ENCODE measurements around the gene RPP14. TPM values are rescaled to one million over a fixed set of nuclear protein-coding genes. Genes with fewer than 3 reads are reported as not detected.
"Not testable (repeated sequence)": the region's sequence is repeated elsewhere in the genome, so short reads cannot be mapped to it uniquely, and the experiment has no call there.

Gene RPP14
- total RNA-seq, 1 experiment from 2014 or later, result 13.2 TPM

DNA sequence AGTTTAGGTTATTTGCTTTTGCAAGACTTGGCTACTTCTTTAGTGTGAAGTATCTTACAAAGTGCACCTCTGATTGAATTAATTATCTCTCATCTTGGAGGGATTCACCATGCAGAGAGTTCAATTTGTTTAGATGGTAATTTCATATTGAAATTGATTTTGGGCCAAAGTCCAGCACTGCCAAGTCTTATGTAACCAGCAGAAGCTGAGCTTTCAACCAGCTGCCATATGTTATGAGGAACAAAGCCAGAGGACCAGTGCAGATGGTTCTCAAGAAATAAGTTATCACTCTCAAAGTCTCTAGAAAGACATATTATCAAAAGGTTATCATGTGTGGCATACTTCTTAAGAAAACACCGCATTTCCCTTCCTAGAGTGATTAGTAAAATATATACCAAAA lies 39.5 kb upstream of the RPP14 start:
- no peak overlapping the region for H3K4me3 ChIP-seq
- POLR2A ChIA-PET (ENCODE audit: unreplicated experiment), result no interaction called here

DNA sequence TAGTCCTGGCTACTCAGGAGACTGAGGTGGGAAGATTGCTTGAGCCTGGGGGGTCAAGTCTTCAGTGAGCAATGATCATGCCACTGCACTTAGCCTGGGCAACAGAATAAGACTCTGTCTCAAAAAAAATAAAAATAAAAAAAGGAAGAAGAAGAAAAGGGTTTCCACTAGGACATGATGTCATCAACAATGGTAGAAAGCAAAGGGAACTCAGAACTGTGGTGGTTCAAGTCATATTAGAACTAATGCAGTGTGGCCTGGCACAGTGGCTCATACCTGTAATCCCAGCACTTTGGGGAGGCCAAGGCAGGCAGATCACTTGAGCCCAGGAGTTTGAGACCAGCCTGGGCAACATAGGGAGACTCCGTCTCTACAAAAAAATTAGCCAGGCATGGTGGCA lies 38.5 kb upstream of the RPP14 start:
- H3K4me2 ChIP-seq; H3K4me1 ChIP-seq (replicated peaks; ENCODE audit: insufficient read depth); H2AFZ ChIP-seq; H3K36me3 ChIP-seq (ENCODE audit: low read depth); H3K27me3 ChIP-seq (ENCODE audit: insufficient read depth, low read depth); H3K79me2 ChIP-seq (ENCODE audit: low read depth); H3K9me2 ChIP-seq (ENCODE audit: insufficient read depth); DNase-seq; H3F3A ChIP-seq (ENCODE audit: insufficient read depth, low read depth); H3K9me3 ChIP-seq (ENCODE audit: insufficient read depth, low read depth); CTCF ChIA-PET; H3K27ac ChIP-seq; intact Hi-C loops (cut with micrococcal nuclease; ENCODE audit: unreplicated experiment); H3K4me3 ChIP-seq; POLR2A ChIA-PET (ENCODE audit: unreplicated experiment); BruUV-seq (replicated peaks); H4K20me1 ChIP-seq (ENCODE audit: insufficient read depth): not testable (repeated sequence)

More for the DNA sequence above, 39.5 kb upstream of the RPP14 start:
- no peaks in the 10 kb centered on the region for H3K4me1 ChIP-seq (replicated peaks; ENCODE audit: insufficient read depth)
- no TSS peak for BruUV-seq (replicated peaks)
- no peaks in the 10 kb centered on the region for H3K27me3 ChIP-seq (ENCODE audit: insufficient read depth, low read depth)
- no peak overlapping the region for H2AFZ ChIP-seq
- no peaks in the 10 kb centered on the region for H3K36me3 ChIP-seq (ENCODE audit: low read depth)
- DNase-seq, result no peak
- 0 out of 2 replicates have a peak, but pooled peaks cover 4% of the 10 kb centered on the region for H3K79me2 ChIP-seq (ENCODE audit: low read depth)
- H3F3A ChIP-seq (ENCODE audit: insufficient read depth, low read depth), result no peaks in the 10 kb centered on the region; the same call in 1 of the 2 replicates
- H4K20me1 ChIP-seq (ENCODE audit: insufficient read depth), result 0 out of 2 replicates have a peak, but pooled peaks cover 4% of the 10 kb centered on the region
- CTCF ChIA-PET, result no interaction called here
- H3K27ac ChIP-seq, result no peak overlapping the region
- no peaks in the 10 kb centered on the region for H3K9me2 ChIP-seq (ENCODE audit: insufficient read depth)
- no peaks in the 10 kb centered on the region for H3K9me3 ChIP-seq (ENCODE audit: insufficient read depth, low read depth)
- intact Hi-C loops (cut with micrococcal nuclease; ENCODE audit: unreplicated experiment), result no loop called here
- TF ChIP-seq, protein P1, sequence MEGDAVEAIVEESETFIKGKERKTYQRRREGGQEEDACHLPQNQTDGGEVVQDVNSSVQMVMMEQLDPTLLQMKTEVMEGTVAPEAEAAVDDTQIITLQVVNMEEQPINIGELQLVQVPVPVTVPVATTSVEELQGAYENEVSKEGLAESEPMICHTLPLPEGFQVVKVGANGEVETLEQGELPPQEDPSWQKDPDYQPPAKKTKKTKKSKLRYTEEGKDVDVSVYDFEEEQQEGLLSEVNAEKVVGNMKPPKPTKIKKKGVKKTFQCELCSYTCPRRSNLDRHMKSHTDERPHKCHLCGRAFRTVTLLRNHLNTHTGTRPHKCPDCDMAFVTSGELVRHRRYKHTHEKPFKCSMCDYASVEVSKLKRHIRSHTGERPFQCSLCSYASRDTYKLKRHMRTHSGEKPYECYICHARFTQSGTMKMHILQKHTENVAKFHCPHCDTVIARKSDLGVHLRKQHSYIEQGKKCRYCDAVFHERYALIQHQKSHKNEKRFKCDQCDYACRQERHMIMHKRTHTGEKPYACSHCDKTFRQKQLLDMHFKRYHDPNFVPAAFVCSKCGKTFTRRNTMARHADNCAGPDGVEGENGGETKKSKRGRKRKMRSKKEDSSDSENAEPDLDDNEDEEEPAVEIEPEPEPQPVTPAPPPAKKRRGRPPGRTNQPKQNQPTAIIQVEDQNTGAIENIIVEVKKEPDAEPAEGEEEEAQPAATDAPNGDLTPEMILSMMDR (conservative IDR thresholded peaks at IDR 0.05), result no peak
- no peak for TF ChIP-seq EZH2 (IDR thresholded peaks at IDR 0.05; ENCODE audit: low read depth)
- no peak overlapping the region for H3K4me2 ChIP-seq

DNA sequence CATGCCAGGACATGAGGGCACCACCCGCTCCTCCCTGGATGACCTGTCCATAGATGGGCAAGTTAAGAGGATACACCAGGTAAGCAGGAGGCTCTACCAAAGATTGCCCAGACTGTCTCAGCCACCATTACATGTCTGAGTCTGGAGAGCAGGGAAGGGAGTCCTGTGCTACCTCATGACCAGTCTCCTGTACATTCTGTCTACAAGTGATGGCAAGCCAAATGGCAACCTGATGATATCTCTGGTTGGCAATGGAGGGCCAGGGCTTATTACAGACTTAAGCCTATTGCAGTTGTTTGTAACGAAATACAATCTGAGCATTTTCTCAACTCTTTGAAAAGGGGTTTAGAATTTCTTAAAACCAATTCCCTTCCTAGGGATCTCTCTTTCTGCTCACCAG lies 36.7 kb upstream of the RPP14 start:
- ChIA-PET CTCF (no interaction called here), POLR2A (ENCODE audit: unreplicated experiment) (no interaction called here)
- no peaks in the 10 kb centered on the region for H3K9me2 ChIP-seq (ENCODE audit: insufficient read depth)
- H3K4me3 ChIP-seq, result no peak overlapping the region
- intact Hi-C loops (cut with micrococcal nuclease; ENCODE audit: unreplicated experiment), result no loop called here
- H3K79me2 ChIP-seq (ENCODE audit: low read depth), result no peaks in the 10 kb centered on the region
- H3K4me1 ChIP-seq (replicated peaks; ENCODE audit: insufficient read depth), result peaks cover 14% of the 10 kb centered on the region
- no peak for TF ChIP-seq EZH2 (IDR thresholded peaks at IDR 0.05; ENCODE audit: low read depth)
- TF ChIP-seq, protein P1 (conservative IDR thresholded peaks at IDR 0.05), result no peak
- H3K36me3 ChIP-seq (ENCODE audit: low read depth), result peaks cover 10% of the 10 kb centered on the region; the same call in 1 of the 2 replicates
- H3K27me3 ChIP-seq (ENCODE audit: insufficient read depth, low read depth), result no peaks in the 10 kb centered on the region
- H3K9me3 ChIP-seq (ENCODE audit: insufficient read depth, low read depth), result no peaks in the 10 kb centered on the region
- no TSS peak for BruUV-seq (replicated peaks)
- peaks cover 13% of the 10 kb centered on the region for H3F3A ChIP-seq (ENCODE audit: insufficient read depth, low read depth)
- no peak overlapping the region for H2AFZ ChIP-seq
- H4K20me1 ChIP-seq (ENCODE audit: insufficient read depth), result no peaks in the 10 kb centered on the region
- H3K4me2 ChIP-seq, result no peak overlapping the region
- no peak for DNase-seq
- H3K27ac ChIP-seq, result no peak overlapping the region

DNA sequence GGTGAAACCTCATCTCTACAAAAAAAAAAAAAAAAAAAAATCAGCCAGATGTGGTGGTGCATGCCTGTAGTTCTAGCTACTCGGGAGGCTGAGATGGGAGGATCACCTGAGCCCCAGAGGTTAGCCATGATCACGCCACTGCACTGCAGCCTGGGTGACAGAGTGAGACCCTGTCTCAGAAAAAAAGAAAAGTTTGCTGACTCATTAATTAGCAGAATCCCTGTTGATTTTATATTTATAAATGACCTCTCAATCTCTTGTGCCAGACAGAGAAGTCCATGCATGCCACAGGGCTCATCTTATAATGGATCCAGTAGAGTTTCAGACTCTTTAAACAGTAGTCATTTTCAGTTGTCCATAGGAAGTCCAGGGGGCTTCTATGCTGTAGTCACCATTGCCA lies 35.6 kb upstream of the RPP14 start:
- no peaks in the 10 kb centered on the region for H3K9me3 ChIP-seq (ENCODE audit: insufficient read depth, low read depth)
- peaks cover 10% of the 10 kb centered on the region; the same call in 1 of the 2 replicates for H3K36me3 ChIP-seq (ENCODE audit: low read depth)
- no peaks in the 10 kb centered on the region for H3K27me3 ChIP-seq (ENCODE audit: insufficient read depth, low read depth)
- no peak overlapping the region for H3K27ac ChIP-seq
- peaks cover 13% of the 10 kb centered on the region for H3F3A ChIP-seq (ENCODE audit: insufficient read depth, low read depth)
- H3K79me2 ChIP-seq (ENCODE audit: low read depth), result no peaks in the 10 kb centered on the region
- BruUV-seq (replicated peaks), result no TSS peak
- TF ChIP-seq, protein P1 (conservative IDR thresholded peaks at IDR 0.05), result no peak
- no peak for TF ChIP-seq EZH2 (IDR thresholded peaks at IDR 0.05; ENCODE audit: low read depth)
- H3K4me3 ChIP-seq, result no peak overlapping the region
- ChIA-PET POLR2A (ENCODE audit: unreplicated experiment) (no interaction called here), CTCF (no interaction called here)
- H3K4me1 ChIP-seq (replicated peaks; ENCODE audit: insufficient read depth), result peaks cover 14% of the 10 kb centered on the region
- H4K20me1 ChIP-seq (ENCODE audit: insufficient read depth), result no peaks in the 10 kb centered on the region
- no peaks in the 10 kb centered on the region for H3K9me2 ChIP-seq (ENCODE audit: insufficient read depth)
- no peak overlapping the region for H3K4me2 ChIP-seq
- intact Hi-C loops (cut with micrococcal nuclease; ENCODE audit: unreplicated experiment), result no loop called here
- DNase-seq, result no peak
- no peak overlapping the region for H2AFZ ChIP-seq

Data from PC-9 (cell line).